ENCODE data around the gene ATF4.
A peak's percentile ranks its signal among the peaks of the same experiment; 100 is the strongest.

ATF4 gene

GRCh38 chr22:39535357-39535725 lies 15.0 kb downstream of the ATF4 start:
- no peak overlapping the region for H3K4me3 ChIP-seq (ENCODE audit: low read depth, low read length)
- TF ChIP-seq CTCF (IDR thresholded peaks at IDR 0.05; ENCODE audit: control insufficient read depth, extremely low read depth, insufficient read depth), result no peak
- DNase-seq (ENCODE audit: low read depth), result no peak

GRCh38 chr22:39535831-39536449 lies 15.6 kb downstream of the ATF4 start:
- H3K4me3 ChIP-seq (ENCODE audit: low read depth, low read length), result no peak overlapping the region
- no peak for TF ChIP-seq CTCF (IDR thresholded peaks at IDR 0.05; ENCODE audit: control insufficient read depth, extremely low read depth, insufficient read depth)
- no peak for DNase-seq (ENCODE audit: low read depth)

- no peak for DNase-seq (ENCODE audit: low read depth)
- TF ChIP-seq CTCF (IDR thresholded peaks at IDR 0.05; ENCODE audit: control insufficient read depth, extremely low read depth, insufficient read depth), result no peak
- H3K4me3 ChIP-seq (ENCODE audit: low read depth, low read length), result no peak overlapping the region
These were observed 16.3 kb downstream of the ATF4 start for GRCh38 chr22:39536711-39537110.

- TF ChIP-seq CTCF (IDR thresholded peaks at IDR 0.05; ENCODE audit: control insufficient read depth, extremely low read depth, insufficient read depth), result no peak
- no peak for DNase-seq (ENCODE audit: low read depth)
- H3K4me3 ChIP-seq (ENCODE audit: low read depth, low read length), result no peak overlapping the region
These were observed 17.6 kb downstream of the ATF4 start for GRCh38 chr22:39537975-39538374.

GRCh38 chr22:39543095-39543494 lies 22.7 kb downstream of the ATF4 start:
- no peak for DNase-seq (ENCODE audit: low read depth)

GRCh38 chr22:39545386-39546365 lies 25.3 kb downstream of the ATF4 start:
- no peak for DNase-seq (ENCODE audit: low read depth)
- no peak for TF ChIP-seq CTCF (IDR thresholded peaks at IDR 0.05; ENCODE audit: control insufficient read depth, extremely low read depth, insufficient read depth)
- H3K4me3 ChIP-seq (ENCODE audit: low read depth, low read length), result no peak overlapping the region

More at GRCh38 chr22:39543095-39543494, 22.7 kb downstream of the ATF4 start:
- TF ChIP-seq CTCF (IDR thresholded peaks at IDR 0.05; ENCODE audit: control insufficient read depth, extremely low read depth, insufficient read depth), result peak; percentile 9; the same call in 1 of the 2 replicates
- H3K4me3 ChIP-seq (ENCODE audit: low read depth, low read length), result no peak overlapping the region

Data from LNCaP clone FGC (cell line).